HG03354 (cell line): ENCODE results near the gene NKAIN2.
"Not testable (repeated sequence)": the region's sequence is repeated elsewhere in the genome, so short reads cannot be mapped to it uniquely, and the experiment has no call there.

Experiments
- ATAC-seq: cut with Tn5 transposase; IDR thresholded peaks from one replicate; pipeline ENCODE4 v1.9.1; 2021; ENCODE audit warnings: mild to moderate bottlenecking; ENCODE audit not compliant: unreplicated experiment, poor library complexity, severe bottlenecking

The NKAIN2 gene

GRCh38 chr6:124356811-124357210 lies 553.1 kb downstream of the NKAIN2 start:
- no peak for ATAC-seq

- no peak for ATAC-seq
These were observed 564.5 kb downstream of the NKAIN2 start for GRCh38 chr6:124368131-124368530.

- ATAC-seq = no peak
These were observed 568.4 kb downstream of the NKAIN2 start for GRCh38 chr6:124371974-124372475.

- ATAC-seq = no peak
These were observed 569.7 kb downstream of the NKAIN2 start for GRCh38 chr6:124373386-124373785.

- no peak for ATAC-seq
These were observed 585.5 kb downstream of the NKAIN2 start for GRCh38 chr6:124389127-124389526.

- no peak for ATAC-seq
These were observed 589.9 kb downstream of the NKAIN2 start for GRCh38 chr6:124393536-124393935.

- ATAC-seq = no peak
These were observed 592.7 kb downstream of the NKAIN2 start for GRCh38 chr6:124396361-124396760.

- ATAC-seq = no peak
These were observed 596.8 kb downstream of the NKAIN2 start for GRCh38 chr6:124400261-124400999.

- ATAC-seq = not testable (repeated sequence)
These were observed 606.8 kb downstream of the NKAIN2 start for GRCh38 chr6:124410425-124410824.

- ATAC-seq = not testable (repeated sequence)
These were observed 609.0 kb downstream of the NKAIN2 start for GRCh38 chr6:124412657-124413056.

- no peak for ATAC-seq
These were observed 616.6 kb downstream of the NKAIN2 start for GRCh38 chr6:124420116-124420840.

GRCh38 chr6:124423621-124424020 lies 620.0 kb downstream of the NKAIN2 start:
- ATAC-seq = no peak

- no peak for ATAC-seq
These were observed 627.2 kb downstream of the NKAIN2 start for GRCh38 chr6:124430740-124431318.

GRCh38 chr6:124432620-124433019 lies 629.0 kb downstream of the NKAIN2 start:
- ATAC-seq = no peak

- ATAC-seq = no peak
These were observed 629.9 kb downstream of the NKAIN2 start for GRCh38 chr6:124433387-124434160.

- ATAC-seq = no peak
These were observed 630.8 kb downstream of the NKAIN2 start for GRCh38 chr6:124434421-124434820.

GRCh38 chr6:124436803-124437202 lies 633.1 kb downstream of the NKAIN2 start:
- no peak for ATAC-seq

- ATAC-seq = no peak
These were observed 634.9 kb downstream of the NKAIN2 start for GRCh38 chr6:124438546-124439065.

GRCh38 chr6:124441450-124441849 lies 637.8 kb downstream of the NKAIN2 start:
- ATAC-seq = no peak

- ATAC-seq = no peak
These were observed 639.9 kb downstream of the NKAIN2 start for GRCh38 chr6:124443541-124443940.
